ENCODE data around the gene FAM120A.

The FAM120A gene

DNA sequence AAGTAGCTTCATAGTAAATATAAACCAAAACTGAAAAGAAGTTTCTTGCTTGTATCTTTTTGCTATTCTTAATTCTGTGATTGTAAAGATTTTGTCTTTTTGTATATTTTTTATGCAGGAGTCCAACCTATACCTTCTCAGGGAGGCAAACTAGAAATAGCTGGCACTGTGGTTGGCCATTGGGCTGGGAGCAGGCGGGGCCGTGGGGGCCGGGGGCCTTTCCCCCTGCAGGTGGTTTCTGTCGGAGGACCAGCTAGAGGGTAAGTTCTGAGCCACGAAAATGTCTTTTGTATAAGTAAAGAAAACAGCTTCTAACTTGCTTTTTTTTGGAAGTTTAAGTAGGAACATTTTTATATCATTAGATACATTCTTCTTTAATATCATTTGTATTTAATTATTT, 109.5 kb downstream of the FAM120A start:
- DNase-seq (ENCODE audit: low read depth), result no peak

DNA sequence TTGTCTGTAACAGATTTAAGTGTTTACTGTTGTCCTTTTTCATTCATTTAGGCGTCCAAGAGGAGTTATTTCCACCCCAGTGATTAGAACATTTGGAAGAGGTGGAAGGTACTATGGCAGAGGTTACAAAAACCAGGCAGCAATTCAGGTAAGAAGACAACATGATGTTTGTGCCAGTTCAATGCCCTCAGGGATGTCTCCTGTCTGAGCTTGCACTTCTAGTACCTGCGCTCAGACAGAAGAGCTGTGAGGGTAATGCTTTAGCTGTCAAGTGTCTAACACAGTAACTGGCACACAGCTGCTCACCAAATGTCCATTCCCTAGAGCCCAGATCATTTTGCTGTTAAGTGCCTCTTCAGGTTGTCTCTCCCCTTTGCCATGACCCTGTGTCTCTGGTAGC, 110.7 kb downstream of the FAM120A start:
- DNase-seq (ENCODE audit: low read depth), result no peak

DNA sequence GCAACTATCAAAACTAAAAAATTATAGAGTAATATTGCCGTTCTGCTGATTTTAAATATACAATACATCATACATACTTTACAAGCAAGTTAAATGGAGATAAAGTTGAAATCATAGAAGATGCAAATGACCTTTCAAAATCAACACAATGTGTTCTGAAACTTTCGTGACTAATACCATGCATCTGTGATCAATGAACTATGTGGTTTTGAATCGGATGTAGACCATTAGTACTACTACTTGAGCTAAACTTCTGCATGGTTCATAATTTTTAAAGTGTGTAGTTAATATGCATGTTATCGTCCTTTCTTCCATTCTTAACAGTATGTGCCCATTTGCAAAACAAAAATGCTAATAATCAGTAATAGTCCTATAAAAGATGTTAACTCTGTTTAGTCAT, 113.6 kb downstream of the FAM120A start:
- no peak for DNase-seq (ENCODE audit: low read depth)

DNA sequence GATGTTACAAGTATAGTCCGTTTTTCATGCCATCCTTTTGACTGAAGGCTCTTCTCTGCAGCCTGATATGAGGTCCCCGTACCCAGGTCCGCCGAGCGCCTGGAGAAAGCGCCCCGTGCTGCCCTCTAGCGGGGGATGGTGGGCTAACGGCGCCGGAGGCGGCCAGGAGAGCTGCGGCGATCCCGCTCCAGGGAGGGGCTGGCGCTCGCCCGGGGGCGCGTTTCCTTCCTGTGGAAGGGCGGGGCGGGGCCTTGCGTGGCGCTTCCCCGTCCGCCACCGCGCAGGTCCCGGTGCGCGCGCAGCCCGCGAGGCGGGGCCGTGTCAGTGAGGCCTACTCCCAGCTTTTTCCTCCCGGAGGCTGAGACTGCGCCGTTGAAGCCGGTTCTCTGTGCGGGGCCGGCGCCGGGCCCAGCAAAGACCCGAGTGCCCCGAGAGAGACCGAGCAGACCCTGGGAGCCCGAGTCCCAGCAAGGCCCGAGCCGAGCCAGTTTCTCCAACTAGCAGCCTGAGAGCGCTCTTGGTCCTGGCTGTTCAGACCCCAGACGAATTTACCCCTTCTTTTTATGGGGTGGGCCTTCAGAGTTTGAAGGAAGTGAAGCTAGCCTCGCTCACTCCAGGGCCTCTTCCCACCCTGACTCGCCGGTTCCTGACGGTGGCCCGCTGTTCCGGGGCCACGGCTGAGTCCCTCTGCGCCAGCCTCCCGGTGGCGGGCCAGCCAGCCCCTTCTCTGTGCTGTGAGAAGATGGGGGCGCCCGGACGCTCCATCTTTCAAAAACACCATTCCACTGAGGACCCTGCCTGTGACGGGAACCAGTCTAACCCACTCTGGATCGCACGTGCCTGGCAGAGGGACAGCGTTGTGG, 115.2 kb downstream of the FAM120A start:
- peak; percentile 99 for DNase-seq (ENCODE audit: low read depth)

DNA sequence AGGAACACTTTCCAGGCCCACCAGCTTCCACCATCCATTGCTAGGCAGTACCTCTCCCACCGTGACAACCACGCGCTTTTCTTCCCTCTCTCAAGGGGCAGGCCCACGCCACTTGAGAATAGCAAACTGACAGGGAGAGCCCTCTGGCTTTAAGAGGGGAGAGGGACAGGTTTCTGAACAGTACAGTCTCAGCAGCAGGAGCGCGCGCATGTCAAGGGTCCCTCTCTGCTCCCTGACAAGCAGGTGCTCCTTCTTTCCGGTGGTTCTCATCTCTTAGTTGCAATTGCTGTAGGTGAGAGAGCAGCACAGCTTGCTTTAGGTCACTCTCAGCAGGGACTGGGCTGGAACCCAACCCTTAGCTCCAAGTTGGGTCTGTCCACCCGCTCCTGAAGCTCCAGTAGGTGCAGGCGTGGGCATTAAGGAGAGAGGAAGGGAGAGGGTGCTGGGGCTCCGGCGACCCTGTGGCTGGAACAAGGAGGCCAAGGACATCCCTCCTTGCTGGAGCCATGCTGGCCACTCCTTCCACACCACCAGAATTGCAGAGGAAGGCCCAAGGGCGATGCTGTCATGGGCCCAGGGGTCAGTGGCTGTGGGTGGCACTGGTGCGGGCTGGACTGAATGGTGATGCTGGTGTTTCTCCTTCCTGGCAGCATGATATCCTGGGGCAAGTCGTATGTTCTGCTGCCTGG, 115.9 kb downstream of the FAM120A start:
- DNase-seq (ENCODE audit: low read depth), result no peak

DNA sequence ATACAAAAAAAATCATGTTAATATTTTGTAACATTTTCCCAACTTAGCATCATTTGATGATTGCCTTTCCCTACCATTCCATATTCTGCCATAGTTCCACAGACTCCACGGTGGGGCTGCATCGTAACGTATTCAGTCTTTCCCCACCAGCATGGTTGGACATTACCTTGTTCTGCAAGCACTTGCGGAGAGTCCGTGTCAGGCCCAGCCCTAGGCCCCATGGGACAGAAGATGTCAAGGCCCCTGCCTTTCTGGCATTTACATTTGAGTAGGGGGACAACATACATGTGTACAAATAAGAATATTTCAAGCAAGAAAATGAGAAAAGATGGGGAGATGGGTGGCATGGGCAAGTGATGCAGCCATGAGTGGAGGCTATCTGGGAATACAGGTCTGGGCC, 116.7 kb downstream of the FAM120A start:
- DNase-seq (ENCODE audit: low read depth), result no peak

DNA sequence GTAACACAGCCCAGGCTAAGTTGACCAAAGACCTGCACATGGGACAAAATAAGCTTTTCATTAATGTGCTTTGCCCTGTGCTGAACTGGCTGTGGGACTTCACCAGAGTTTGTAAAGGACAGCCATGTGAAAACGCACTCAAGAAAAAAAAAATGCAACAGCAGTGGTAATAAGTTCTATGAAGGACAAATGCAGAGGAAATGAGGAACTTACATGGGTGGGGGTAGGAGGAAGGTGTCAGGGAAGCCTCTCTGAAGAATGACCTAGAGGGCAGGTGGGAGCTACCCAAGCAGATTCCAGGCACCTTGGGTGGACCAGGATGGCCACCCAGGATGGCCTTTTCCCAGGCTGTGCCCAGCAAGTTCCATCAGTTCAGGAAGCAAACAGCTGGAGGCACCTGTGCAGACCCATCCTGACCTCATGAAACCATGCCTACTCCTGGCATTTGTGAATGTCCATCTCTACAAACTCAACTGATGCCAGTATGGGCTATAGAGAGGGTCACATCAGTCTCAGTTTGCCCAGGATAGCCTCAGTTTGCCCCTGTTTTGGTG, 118.2 kb downstream of the FAM120A start:
- DNase-seq (ENCODE audit: low read depth), result no peak

DNA sequence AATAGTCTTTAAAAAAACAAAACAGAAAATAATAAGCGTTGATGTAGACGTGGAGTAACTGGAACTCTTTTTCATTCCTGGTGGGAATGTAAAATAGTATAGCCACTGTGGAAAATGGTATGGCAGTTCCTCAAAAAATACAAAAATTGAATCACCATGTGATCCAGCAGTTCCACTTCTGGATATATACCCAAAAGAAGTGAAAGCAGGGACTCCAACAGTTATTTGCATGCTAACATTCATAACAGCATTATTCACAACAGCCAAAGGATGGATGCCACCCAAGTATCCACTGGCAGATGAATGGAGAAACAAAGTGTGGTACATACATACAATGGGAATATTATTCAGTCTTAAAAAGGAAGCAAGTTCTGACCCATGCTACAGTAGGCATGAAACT, 120.7 kb downstream of the FAM120A start:
- no peak for DNase-seq (ENCODE audit: low read depth)

DNA sequence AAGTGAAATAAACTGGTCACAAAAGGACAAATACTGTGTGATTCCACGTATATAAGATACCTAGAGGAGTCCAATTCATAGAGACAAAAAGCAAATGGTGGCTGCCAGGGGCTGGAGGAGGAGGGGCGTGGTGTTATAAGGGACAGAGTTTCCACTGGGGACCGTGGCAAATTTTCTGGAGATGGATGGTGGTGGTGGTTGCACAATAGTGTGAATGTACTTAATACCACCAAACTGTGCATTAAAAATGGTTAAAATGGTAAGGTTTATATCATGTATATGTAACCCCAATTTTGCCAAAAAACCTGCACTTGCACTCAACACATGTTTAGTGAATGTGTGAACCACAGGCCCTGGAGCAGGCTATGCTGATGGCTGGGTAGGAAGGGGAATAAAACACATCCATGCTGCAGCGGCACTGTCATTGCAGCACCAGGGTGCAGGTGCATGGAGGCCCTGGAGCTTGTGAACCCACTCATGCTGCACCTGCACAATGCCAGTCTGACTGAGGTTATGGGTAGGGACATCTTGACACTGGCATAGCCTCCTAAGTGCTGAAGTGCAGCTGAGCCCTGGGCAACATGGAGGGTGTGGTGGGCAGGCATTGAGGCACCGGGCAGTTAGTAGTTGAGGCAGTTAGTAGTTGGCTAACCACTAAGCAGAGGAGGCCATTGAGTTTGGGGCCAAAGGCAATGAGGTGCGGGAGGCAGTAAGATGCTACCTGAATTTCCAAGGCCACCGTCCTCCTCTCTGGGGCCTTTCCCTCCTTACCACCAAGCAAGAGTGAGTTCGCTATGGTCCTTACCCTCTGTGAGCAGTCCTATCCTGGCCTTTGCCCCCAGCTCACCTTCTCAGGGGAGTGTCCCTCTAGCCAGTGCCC, 121.4 kb downstream of the FAM120A start:
- no peak for DNase-seq (ENCODE audit: low read depth)

DNA sequence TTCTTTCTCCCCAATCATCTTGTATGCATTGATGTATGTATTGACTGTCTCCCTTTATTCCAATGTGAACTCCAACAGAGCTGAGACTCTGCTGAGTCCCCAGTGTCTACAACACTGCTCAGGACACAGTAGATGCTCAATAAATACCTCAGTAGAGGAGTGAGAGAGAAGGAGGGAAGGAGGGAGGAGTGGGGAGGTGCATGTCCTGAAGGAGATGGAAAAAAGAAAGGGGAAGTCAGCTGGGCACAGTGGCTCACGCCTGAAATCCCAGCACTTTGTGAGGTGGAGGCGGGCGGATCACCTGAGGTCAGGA, 122.0 kb downstream of the FAM120A start:
- no peak for DNase-seq (ENCODE audit: low read depth)

DNA sequence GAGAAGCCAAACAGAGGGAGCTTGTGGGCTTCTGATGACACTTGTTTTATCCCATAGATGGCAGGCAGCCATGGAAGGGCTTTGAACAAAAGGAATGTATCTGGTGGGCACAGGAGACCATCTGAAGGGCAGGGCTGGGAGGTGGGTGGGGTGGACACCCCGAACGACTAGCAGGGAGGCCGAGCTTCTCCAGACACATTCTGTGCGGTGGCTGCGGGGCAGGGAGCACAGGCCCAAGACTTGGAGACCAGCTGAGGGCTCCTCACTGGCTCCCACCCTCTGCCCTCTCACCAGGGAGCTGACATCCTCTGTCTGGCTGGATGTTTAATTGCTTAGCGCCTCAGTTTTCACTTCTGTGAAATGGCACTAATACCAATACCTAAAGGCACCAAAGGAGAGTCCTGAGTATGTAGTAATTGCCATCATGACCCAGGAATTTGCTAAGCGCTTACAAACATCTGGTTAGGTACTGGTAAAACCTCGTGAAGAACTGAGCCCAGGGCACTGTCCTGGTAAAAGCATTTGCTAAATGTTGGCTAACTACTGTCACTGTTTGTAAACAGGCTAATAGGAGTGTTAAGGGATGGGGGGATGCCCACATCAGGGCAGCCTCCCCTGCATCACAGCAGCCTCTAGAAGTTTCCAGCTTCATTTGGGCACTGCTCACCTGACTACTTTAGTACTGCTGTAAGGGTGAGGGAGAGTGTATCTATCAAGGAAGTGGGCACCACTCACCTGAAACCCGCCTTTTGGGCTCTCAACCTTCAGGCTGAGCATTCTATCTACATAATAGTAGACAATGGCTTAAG, 122.8 kb downstream of the FAM120A start:
- no peak for DNase-seq (ENCODE audit: low read depth)

DNA sequence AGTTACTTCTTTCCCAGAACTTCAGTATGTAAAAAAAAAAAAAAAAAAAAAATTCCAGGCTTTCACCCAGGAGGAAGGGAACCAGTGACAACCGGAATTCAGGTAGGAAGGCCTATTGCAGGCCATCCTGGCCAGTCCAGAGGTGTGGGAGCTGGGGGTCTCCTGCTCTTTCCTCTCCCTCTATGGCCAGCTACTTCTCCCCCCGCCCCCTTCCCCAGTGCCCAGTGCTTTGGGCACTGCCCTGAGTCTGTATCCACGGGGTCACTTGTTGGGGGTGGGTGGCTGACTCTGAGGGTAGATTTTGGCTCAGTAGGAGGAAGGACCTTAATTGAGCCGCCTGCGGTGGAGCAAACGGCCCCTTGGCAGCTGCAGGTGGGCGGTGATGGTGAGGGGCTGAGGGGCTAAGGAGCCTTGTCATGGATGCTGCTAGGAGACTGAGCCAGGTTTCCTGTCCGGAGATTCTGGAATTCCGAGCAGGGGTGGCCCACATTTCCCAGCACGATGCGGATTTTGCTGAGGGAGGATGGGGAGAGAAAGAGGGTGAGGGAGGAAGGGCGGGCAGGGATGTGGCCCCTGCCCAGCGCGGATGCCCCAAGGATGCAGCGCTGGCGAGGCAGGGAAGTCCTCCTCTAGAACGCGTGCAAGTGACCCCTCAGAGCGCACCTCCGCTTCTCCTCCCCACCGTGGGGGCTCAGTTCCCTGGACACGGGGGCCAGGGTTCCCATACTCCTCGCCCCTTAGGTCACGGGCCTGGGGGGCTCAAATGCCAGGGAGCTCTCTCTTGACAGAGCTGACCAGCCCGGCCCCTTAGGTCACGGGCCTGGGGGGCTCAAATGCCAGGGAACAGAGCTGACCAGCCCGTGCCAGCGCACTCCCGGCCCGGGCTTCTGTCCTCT, 123.7 kb downstream of the FAM120A start:
- DNase-seq (ENCODE audit: low read depth), result no peak

DNA sequence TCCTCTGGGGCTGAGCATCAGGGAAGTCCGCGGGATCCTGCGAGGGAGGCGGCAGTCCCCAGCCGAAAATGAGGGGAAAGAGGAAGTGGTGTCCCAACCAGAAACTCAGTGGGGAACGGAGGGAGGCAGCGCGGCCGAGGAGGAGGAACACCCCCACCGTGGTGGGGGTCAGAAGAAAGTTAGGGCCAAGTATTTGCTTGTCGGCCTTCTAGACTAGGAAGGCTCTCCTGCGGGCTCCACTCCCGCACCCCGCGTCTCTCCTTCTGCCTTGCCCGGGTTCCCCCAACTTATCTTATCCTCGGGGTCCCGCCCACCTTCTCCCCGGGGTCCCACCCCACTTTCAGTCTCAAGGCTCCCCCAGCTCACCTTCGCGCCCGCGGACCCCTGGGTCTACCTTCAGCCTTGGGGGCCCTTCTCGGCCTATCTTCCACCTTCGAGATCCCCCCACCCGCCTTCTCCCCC, 124.3 kb downstream of the FAM120A start:
- DNase-seq (ENCODE audit: low read depth), result peak; percentile 53

DNA sequence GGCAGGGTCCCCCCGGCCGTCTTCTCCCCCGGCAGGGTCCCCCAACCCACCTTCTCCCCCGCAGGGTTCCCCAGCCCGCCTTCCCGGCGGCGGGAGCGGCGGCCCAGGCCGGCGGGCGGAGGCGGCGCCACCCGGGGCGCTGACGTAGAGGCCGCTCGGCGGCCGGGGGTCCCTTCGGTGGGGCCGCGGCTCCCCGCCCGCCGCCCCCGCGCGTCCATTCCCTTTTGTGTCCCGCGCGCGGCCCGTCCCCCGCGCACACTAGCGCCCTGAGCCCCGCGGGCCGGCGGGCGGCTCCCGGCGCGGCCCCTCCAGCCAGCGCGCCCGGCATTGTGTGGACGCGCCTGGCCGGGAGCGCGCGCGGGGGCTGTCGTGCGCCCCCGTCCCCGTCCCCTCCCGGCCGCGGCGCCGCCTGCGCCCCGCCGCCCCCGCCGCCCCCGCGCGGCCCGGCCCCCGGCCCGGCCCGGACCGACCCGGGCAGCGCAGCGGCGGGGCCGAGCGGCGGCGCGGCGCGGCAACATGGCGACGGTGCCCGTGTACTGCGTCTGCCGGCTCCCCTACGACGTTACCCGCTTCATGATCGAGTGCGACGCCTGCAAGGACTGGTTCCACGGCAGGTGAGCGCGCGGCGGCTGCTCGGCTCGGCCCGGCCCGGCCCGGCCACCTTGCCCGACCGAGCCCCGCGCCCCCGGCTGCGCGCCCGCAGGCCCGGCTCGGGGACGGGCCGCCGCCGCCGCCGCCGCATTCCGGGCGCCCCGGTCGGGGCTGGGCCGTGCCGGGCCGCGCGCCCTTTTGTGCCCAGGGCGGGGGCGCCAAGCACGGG, 125.0 kb downstream of the FAM120A start, which contains the start of gene PHF2:
Gene PHF2, plus strand, starts transcription at position 327 of the 820 bp plus-strand sequence. Its CDS starts 190 bp downstream, at position 517.
- no peak for DNase-seq (ENCODE audit: low read depth)

DNA sequence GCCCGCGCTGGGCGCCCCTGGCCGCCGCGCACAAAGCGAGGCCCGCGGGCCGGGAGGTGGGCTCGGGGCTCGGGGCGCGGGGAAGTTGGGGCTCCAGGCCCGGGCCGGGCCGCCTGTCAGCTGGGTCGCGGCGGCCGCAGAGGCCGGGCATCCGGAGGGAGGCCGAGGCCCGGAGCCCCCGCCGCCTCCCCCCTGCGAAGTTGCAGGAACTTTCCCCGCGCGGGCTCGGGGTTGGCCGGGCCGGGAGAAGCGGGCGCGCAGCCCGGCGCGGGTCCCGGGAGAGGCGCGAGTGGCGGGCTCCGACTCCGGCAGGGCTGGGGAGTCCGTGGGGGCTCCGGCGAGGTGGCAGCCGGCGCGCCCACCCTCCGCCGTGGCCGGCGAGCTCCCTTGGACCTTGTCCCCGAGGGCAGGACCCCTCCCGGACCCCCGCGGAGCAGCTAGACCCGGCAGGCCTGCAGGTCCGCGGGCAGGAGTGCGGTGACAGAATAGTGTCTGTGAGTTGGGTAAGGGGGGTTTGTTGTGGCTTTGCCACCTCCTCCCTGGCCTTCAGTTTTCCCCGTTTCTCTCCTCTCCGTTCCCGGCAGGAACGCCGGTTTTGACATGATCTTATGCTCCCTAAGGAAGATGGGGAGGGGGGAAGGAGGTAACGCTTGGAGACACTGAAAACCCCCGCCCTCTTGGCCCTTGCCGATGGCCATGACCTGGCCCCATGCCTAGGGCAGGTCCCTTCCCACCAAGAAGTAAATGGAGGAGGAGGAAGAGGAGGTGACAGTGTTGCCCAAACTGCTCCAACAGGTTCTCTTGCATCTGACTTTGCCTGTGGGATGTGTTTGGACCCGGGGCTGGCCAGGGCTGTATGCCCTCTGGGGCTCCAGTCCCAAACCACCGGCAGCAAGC, 125.8 kb downstream of the FAM120A start:
- no peak for DNase-seq (ENCODE audit: low read depth)

DNA sequence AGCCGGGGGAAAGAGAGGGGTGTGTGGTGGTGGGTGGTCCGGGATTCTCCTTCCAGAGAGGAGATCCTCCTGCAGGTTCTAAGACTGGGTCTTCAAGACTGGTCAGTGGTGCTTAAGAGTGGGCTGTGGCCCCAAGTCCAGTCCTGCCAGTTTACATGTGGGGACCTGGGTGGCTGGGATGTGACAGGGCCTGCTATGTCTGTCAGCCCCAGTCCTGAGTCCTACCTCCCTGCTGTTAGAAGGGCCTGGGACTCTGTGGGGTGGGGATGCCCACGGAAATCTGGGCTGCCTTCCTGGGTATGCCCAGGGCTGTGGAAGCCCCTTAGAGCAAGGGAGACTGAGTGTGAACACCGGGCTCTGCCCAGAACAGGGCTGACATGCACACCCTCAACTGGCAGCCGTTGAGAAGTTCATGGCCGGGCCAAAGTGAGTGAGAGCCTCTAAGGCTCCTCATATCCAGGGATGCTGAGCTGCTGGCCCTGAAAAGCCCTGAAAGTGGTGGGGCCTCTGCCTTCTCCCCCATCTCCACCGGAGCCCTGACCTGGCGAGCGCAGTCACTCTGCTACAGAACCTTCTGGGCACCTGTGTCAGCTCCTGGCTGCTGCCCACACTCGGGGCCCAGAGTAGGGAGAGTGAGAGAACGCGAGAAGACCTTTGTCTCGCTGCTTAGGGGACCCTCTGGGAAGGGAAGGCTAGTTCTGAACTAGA, 126.6 kb downstream of the FAM120A start:
- no peak for DNase-seq (ENCODE audit: low read depth)

DNA sequence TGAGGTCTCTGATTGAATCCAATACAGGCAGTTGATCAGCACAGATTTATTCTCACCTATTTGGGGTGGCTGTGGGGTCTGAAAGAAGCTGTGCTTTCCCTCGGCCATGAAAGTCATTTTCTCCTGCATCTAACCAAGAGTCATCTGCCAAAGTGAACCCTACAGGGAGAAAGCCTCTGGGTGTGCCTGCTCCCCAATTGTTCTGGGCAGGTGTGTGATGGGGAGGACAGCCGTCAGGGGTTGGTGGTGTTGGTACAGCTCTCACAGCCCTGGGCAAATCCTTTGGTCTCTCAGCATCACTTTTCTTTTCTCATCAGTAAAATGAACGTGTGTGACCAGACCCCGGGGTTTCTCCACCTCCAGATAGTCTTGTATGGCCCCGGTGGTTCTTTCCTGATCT, 127.4 kb downstream of the FAM120A start:
- no peak for DNase-seq (ENCODE audit: low read depth)

Data from stimulated activated CD8-positive, alpha-beta memory T cell treated with anti-CD3 and anti-CD28 coated beads, Interleukin-12 subunit alpha, Interleukin-12 subunit beta, amount 100 ng/mL, for 1 hour (primary cell).